SK-N-SH (cell line): ENCODE results near the gene NMNAT2. TPM values are rescaled to one million over a fixed set of nuclear protein-coding genes. Genes with fewer than 3 reads are reported as not detected.

Experiments used
- CTCF ChIA-PET: fragments of 300-600, 350-600 bp; formaldehyde crosslinking; extraction: SDS; loops from one replicate; lab custom pipeline; 2021; lab: Yijun Ruan, JAX
- POLR2A ChIA-PET: fragments of 350-600 bp; sonication (Branson Sonifier 250); formaldehyde crosslinking; extraction: SDS; loops from one replicate; lab custom pipeline; 2020; ENCODE audit warnings: antibody characterized with exemption, inconsistent platforms; lab: Yijun Ruan, JAX
- DNase-seq: peaks from one replicate; pipeline ENCODE4 v3.0.0; 2012
- H2AFZ ChIP-seq: fragments of 200-600 bp; sonication (generic); 2 replicates; pipeline ENCODE4 v1.8.1; 2016; ENCODE audit warnings: antibody characterized with exemption, mild to moderate bottlenecking, low read depth
- H3F3A ChIP-seq: fragments of 200-600 bp; sonication (generic); replicated peaks from 2 replicates; pipeline ENCODE3; 2016; ENCODE audit warnings: antibody characterized with exemption, mild to moderate bottlenecking; ENCODE audit not compliant: insufficient read depth
- H3K27ac ChIP-seq, 2 experiments: fragments of 200-500 bp in 1 of 2; fragments of 200-600 bp in 1 of 2; sonication (Bioruptor generic) in 1 of 2; sonication (generic), shearing (Covaris generic) in 1 of 2; 2 replicates each; pipeline versions ENCODE4 v1.5.1 to v1.6.1; 2014 to 2016; ENCODE audit warnings: low read depth in 2 of 2, inconsistent platforms in 1 of 2, low read length in 1 of 2, mild to moderate bottlenecking in 1 of 2, mixed read lengths in 1 of 2
- H3K27me3 ChIP-seq: fragments of 200-600 bp; sonication (generic), shearing (Covaris generic); 2 replicates; pipeline ENCODE4 v1.6.1; 2016; ENCODE audit warnings: mixed run types; ENCODE audit not compliant: insufficient read depth
- H3K36me3 ChIP-seq, 2 experiments: fragments of 200-500 bp in 1 of 2; fragments of 200-600 bp in 1 of 2; sonication (Bioruptor generic) in 1 of 2; sonication (generic) in 1 of 2; replicated peaks in 1 of 2; 2 replicates each; pipeline versions ENCODE3 to v1.5.1; 2014 to 2016; ENCODE audit warnings: low read length in 1 of 2, mild to moderate bottlenecking in 1 of 2; ENCODE audit not compliant: insufficient read depth in 2 of 2, control insufficient read depth in 1 of 2
- H3K4me1 ChIP-seq, 2 experiments: fragments of 200-500 bp in 1 of 2; fragments of 200-600 bp in 1 of 2; sonication (Bioruptor generic) in 1 of 2; sonication (generic), shearing (Covaris generic) in 1 of 2; 2 replicates each; pipeline versions ENCODE4 v1.5.1 to v1.6.1; 2014 to 2016; ENCODE audit warnings: low read depth in 1 of 2, low read length in 1 of 2, mixed run types in 1 of 2; ENCODE audit not compliant: insufficient read depth in 2 of 2, control insufficient read depth in 1 of 2
- H3K4me2 ChIP-seq: fragments of 200-600 bp; sonication (generic), shearing (Covaris generic); 2 replicates; pipeline ENCODE4 v1.6.1; 2017; ENCODE audit warnings: mixed run types
- H3K4me3 ChIP-seq, 2 experiments: fragments of 200-500 bp in 1 of 2; fragments of 200-600 bp in 1 of 2; sonication (Bioruptor generic) in 1 of 2; sonication (generic), shearing (Covaris generic) in 1 of 2; 2 replicates each; pipeline versions ENCODE4 v1.5.1 to v1.8.1; 2014 to 2016; ENCODE audit warnings: low read depth in 2 of 2, inconsistent platforms in 1 of 2, low read length in 1 of 2, mild to moderate bottlenecking in 1 of 2, mixed read lengths in 1 of 2, moderate library complexity in 1 of 2
- H3K79me2 ChIP-seq: fragments of 200-600 bp; sonication (generic); 2 replicates; pipeline ENCODE4 v1.8.1; 2017; ENCODE audit warnings: mild to moderate bottlenecking; ENCODE audit not compliant: insufficient read depth
- H3K9ac ChIP-seq: fragments of 200-600 bp; sonication (generic); 2 replicates; pipeline ENCODE4 v1.6.1; 2017; ENCODE audit warnings: mixed run types
- H3K9me2 ChIP-seq: fragments of 200-600 bp; sonication (generic); 2 replicates; pipeline ENCODE4 v1.6.1; 2017; ENCODE audit warnings: mixed run types
- H3K9me3 ChIP-seq: fragments of 200-600 bp; sonication (generic); 2 replicates; pipeline ENCODE4 v1.6.1; 2017; ENCODE audit warnings: mixed run types, mild to moderate bottlenecking, moderate library complexity
- H4K20me1 ChIP-seq: fragments of 200-600 bp; sonication (generic); 2 replicates; pipeline ENCODE4 v1.6.1; 2017; ENCODE audit warnings: mild to moderate bottlenecking, mixed run types; ENCODE audit not compliant: insufficient read depth
- ELF1 ChIP-seq: IDR thresholded peaks from 2 replicates; pipeline ENCODE4 v1.4.0; 2012
- EP300 ChIP-seq, 2 experiments: IDR thresholded peaks; 2 replicates each; pipeline versions ENCODE4 v1.4.0 to v1.6.1; 2012; ENCODE audit warnings: borderline replicate concordance in 1 of 2, low read depth in 1 of 2, low read length in 1 of 2
- EZH2phosphoT487 ChIP-seq: fragments of 200-600 bp; sonication (generic); IDR thresholded peaks from 2 replicates; pipeline ENCODE4 v1.6.1; 2017; ENCODE audit warnings: low read depth, mixed run types, mild to moderate bottlenecking, antibody characterized with exemption, moderate library complexity, borderline replicate concordance
- FOXJ3 ChIP-seq: sonication (generic); formaldehyde crosslinking; IDR thresholded peaks from 2 replicates; pipeline ENCODE4 v1.5.1; 2020; ENCODE audit warnings: mild to moderate bottlenecking, missing genetic modification reagents
- GATA2 ChIP-seq: sonication (generic); formaldehyde crosslinking; IDR thresholded peaks from 2 replicates; pipeline ENCODE4 v1.5.0; 2020; ENCODE audit warnings: mild to moderate bottlenecking, missing genetic modification reagents
- IRF3 ChIP-seq: fragments of 150-350 bp; IDR thresholded peaks from 2 replicates; pipeline ENCODE4 v1.6.1; 2016; ENCODE audit warnings: mild to moderate bottlenecking, low read depth, low read length
- MAX ChIP-seq: IDR thresholded peaks from 2 replicates; pipeline ENCODE4 v1.4.0; 2012; ENCODE audit warnings: low read depth
- MEF2A ChIP-seq: IDR thresholded peaks from 2 replicates; pipeline ENCODE4 v1.4.0; 2012; ENCODE audit warnings: low read depth, borderline replicate concordance
- MXI1 ChIP-seq: IDR thresholded peaks from 2 replicates; pipeline ENCODE4 v1.6.1; 2012; ENCODE audit warnings: mild to moderate bottlenecking, low read depth, low read length, improper control_type of control experiment
- NFIC ChIP-seq: IDR thresholded peaks from 2 replicates; pipeline ENCODE4 v1.4.0; 2012; ENCODE audit warnings: borderline replicate concordance
- PBX3 ChIP-seq: IDR thresholded peaks from 2 replicates; pipeline ENCODE4; 2012
- RAD21 ChIP-seq: IDR thresholded peaks from 2 replicates; pipeline ENCODE4 v1.6.1; 2012; ENCODE audit warnings: mild to moderate bottlenecking, low read length
- RCOR1 ChIP-seq: fragments of 150-350 bp; IDR thresholded peaks from 2 replicates; pipeline ENCODE4 v1.6.1; 2017; ENCODE audit warnings: antibody characterized with exemption, low read length
- RFX5 ChIP-seq: IDR thresholded peaks from 2 replicates; pipeline ENCODE4 v1.6.1; 2012; ENCODE audit warnings: mild to moderate bottlenecking, improper control_type of control experiment, low read length
- SIN3A ChIP-seq: IDR thresholded peaks from 2 replicates; pipeline ENCODE4 v1.6.1; 2012; ENCODE audit warnings: low read depth, mild to moderate bottlenecking, low read length, moderate library complexity, borderline replicate concordance
- TAF1 ChIP-seq: IDR thresholded peaks from 2 replicates; pipeline ENCODE4 v1.6.1; 2012; ENCODE audit warnings: low read depth, mild to moderate bottlenecking, low read length, moderate library complexity, borderline replicate concordance
- USF1 ChIP-seq: IDR thresholded peaks from 2 replicates; pipeline ENCODE4 v1.4.0; 2012; ENCODE audit warnings: low read depth, borderline replicate concordance
- USF2 ChIP-seq: fragments of 150-350 bp; IDR thresholded peaks from 2 replicates; pipeline ENCODE4 v1.6.1; 2017; ENCODE audit warnings: antibody characterized with exemption, low read length, low read depth, borderline replicate concordance
- YY1 ChIP-seq: IDR thresholded peaks from 2 replicates; pipeline ENCODE4 v1.4.0; 2012; ENCODE audit warnings: low read depth, mild to moderate bottlenecking
- ZBTB33 ChIP-seq: IDR thresholded peaks from 2 replicates; pipeline ENCODE4 v1.4.0; 2012; ENCODE audit warnings: low read depth, borderline replicate concordance
- WGBS: methylation state at CpG from one replicate; pipeline ENCODE4 v1.1.6; 2017; ENCODE audit warnings: low lambda C conversion rate; 5-methylcytosine and 5-hydroxymethylcytosine counted together
- polyA plus RNA-seq, 3 experiments: library from polyadenylated mRNA; depleted of rRNA; stranded (reverse); fragments of >200 nt; gene quantifications; 2 replicates each; pipeline ENCODE4 v1.2.3, GENCODE V29; 2012

The NMNAT2 gene
- polyA plus RNA-seq, 1 of the 3 experiments (the other 2 are of a cell fraction), result 0.07 TPM

- no peak overlapping the region for H2AFZ ChIP-seq
- DNase-seq, result no peak
- no peak overlapping the region for H3K9ac ChIP-seq
Measured at GRCh38 chr1:183319051-183319450, 99.1 kb downstream of the NMNAT2 start.

More at GRCh38 chr1:183319051-183319450, 99.1 kb downstream of the NMNAT2 start:
- Histone ChIP-seq H3K4me1 (peaks cover 3 to 9% of the 10 kb centered on the region in 2 experiments; a peak in 1 of 4 replicates), H3F3A (no peaks in the 10 kb centered on the region), H3K27ac (no peak overlapping the region), H3K27me3 (no peaks in the 10 kb centered on the region), H3K36me3 (no peaks in the 10 kb centered on the region), H3K9me3 (no peaks in the 10 kb centered on the region), H3K4me3 (no peak overlapping the region), H4K20me1 (no peaks in the 10 kb centered on the region), H3K79me2 (no peaks in the 10 kb centered on the region), H3K9me2 (no peaks in the 10 kb centered on the region), H3K4me2 (no peak overlapping the region)
- ChIA-PET POLR2A (no interaction called here), CTCF (interaction anchor here (1.7 kb wide), 1 partner anchor 13 kb away, joined by 5 read pairs; no protein-coding TSS in a partner anchor)
- WGBS, result 80% methylated on average over 4 of the region's 4 CpGs
- TF ChIP-seq MXI1 (no peak), ZBTB33 (no peak), MAX (no peak), GATA2 (CRISPR knock-in tag) (no peak), ELF1 (no peak), USF2 (no peak), RAD21 (no peak), EZH2phosphoT487 (no peak), EP300 (IDR thresholded peaks at IDR 0.05; ENCODE audit: borderline replicate concordance in 1 of 2, low read depth in 1 of 2, low read length in 1 of 2) (no peak), RCOR1 (no peak), TAF1 (no peak), PBX3 (no peak), MEF2A (no peak), YY1 (no peak), USF1 (no peak), FOXJ3 (no peak), NFIC (no peak), RFX5 (no peak), SIN3A (no peak), IRF3 (no peak)
